Amygdala (tissue), 56 donors: ENCODE data around the gene PTEN.

ENCODE experiments used
- DNase-seq, 56 donors: peaks; one replicate each; lab custom pipeline; 2025; lab: John Stamatoyannopoulos, UW

Gene PTEN

GRCh38 chr10:87960230-87960629, 96.8 kb downstream of the PTEN start:
- no peak for DNase-seq

GRCh38 chr10:87961314-87961713, 97.9 kb downstream of the PTEN start:
- DNase-seq, result no peak

- no peak for DNase-seq
Measured at GRCh38 chr10:87966459-87966858, 103.0 kb downstream of the PTEN start.

GRCh38 chr10:87973635-87974034, 110.2 kb downstream of the PTEN start:
- no peak for DNase-seq

GRCh38 chr10:87974130-87974529, 110.7 kb downstream of the PTEN start:
- no peak for DNase-seq

- no peak for DNase-seq
Measured at GRCh38 chr10:87974769-87975168, 111.3 kb downstream of the PTEN start.

- no peak for DNase-seq
Measured at GRCh38 chr10:87976101-87976743, 112.8 kb downstream of the PTEN start.

GRCh38 chr10:87978166-87978565, 114.7 kb downstream of the PTEN start:
- no peak for DNase-seq

- DNase-seq, result no peak
Measured at GRCh38 chr10:87979847-87980246, 116.4 kb downstream of the PTEN start.

GRCh38 chr10:87983716-87984115, 120.3 kb downstream of the PTEN start:
- no peak for DNase-seq

- DNase-seq, result no peak
Measured at GRCh38 chr10:87987206-87987605, 123.8 kb downstream of the PTEN start.

GRCh38 chr10:87991946-87992345, 128.5 kb downstream of the PTEN start:
- DNase-seq, result no peak

GRCh38 chr10:88004451-88004850, 141.0 kb downstream of the PTEN start:
- no peak for DNase-seq

- no peak for DNase-seq
Measured at GRCh38 chr10:88006261-88006660, 142.8 kb downstream of the PTEN start.

- DNase-seq, result no peak
Measured at GRCh38 chr10:88008866-88009470, 145.5 kb downstream of the PTEN start.

GRCh38 chr10:88012641-88013040, 149.2 kb downstream of the PTEN start:
- no peak for DNase-seq

- no peak for DNase-seq
Measured at GRCh38 chr10:88017781-88018180, 154.4 kb downstream of the PTEN start.

GRCh38 chr10:88019753-88020152, 156.3 kb downstream of the PTEN start:
- no peak for DNase-seq
